HFF-Myc (cell line): ENCODE measurements around the gene NDUFB11.

Experiments used
- DNase-seq: peaks from one replicate; pipeline ENCODE4 v3.0.0-alpha.2; 2011; ENCODE audit warnings: low read depth; ENCODE audit errors: extremely low read depth
- H3K4me3 ChIP-seq: replicated peaks from 2 replicates; pipeline ENCODE4 v1.5.1; 2011; ENCODE audit warnings: low read depth, mild to moderate bottlenecking, control low read depth, low read length
- CTCF ChIP-seq: IDR thresholded peaks from 2 replicates; pipeline ENCODE4 v1.5.1; 2012; ENCODE audit warnings: mild to moderate bottlenecking, low read depth, low read length, control low read depth; ENCODE audit errors: missing control alignments

Gene NDUFB11

GRCh38 chrX:47169726-47170515 lies 25.4 kb upstream of the NDUFB11 start:
- DNase-seq, result no peak
- H3K4me3 ChIP-seq, result no peak overlapping the region
- no peak for TF ChIP-seq CTCF

- TF ChIP-seq CTCF, result no peak
- H3K4me3 ChIP-seq, result no peak overlapping the region
- DNase-seq, result no peak
These were observed 24.8 kb upstream of the NDUFB11 start for GRCh38 chrX:47169273-47169672.

GRCh38 chrX:47168495-47169073 lies 24.1 kb upstream of the NDUFB11 start:
- DNase-seq, result no peak
- TF ChIP-seq CTCF, result no peak
- H3K4me3 ChIP-seq, result no peak overlapping the region

GRCh38 chrX:47166126-47166525 lies 21.6 kb upstream of the NDUFB11 start:
- no peak for DNase-seq
- no peak overlapping the region for H3K4me3 ChIP-seq

GRCh38 chrX:47164420-47164819 lies 19.9 kb upstream of the NDUFB11 start:
- DNase-seq, result no peak
- no peak overlapping the region for H3K4me3 ChIP-seq
- TF ChIP-seq CTCF, result no peak

More at GRCh38 chrX:47166126-47166525, 21.6 kb upstream of the NDUFB11 start:
- TF ChIP-seq CTCF, result no peak

GRCh38 chrX:47162927-47163583 lies 18.6 kb upstream of the NDUFB11 start:
- DNase-seq, result no peak
- TF ChIP-seq CTCF, result no peak
- no peak overlapping the region for H3K4me3 ChIP-seq
